Measurements from ENCODE around the gene MTHFR.

DNA sequence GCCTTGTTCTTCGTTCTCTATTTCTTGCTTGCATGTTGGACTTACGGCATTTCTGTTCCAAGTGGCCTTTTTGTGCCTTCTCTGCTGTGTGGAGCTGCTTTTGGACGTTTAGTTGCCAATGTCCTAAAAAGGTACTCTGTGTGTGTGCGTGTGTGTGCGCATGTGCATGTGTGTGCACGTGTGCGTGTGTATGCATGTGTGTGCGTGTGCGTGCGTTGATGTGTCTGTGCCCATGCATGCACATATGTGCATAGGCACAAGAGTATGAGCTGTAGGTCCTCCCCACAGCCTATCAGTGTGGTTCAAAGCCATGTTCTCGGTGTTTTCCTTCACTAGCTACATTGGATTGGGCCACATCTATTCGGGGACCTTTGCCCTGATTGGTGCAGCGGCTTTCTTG is 28.1 kb upstream of the MTHFR start:
- TF ChIP-seq TAF1 (IDR thresholded peaks at IDR 0.05; ENCODE audit: borderline replicate concordance, insufficient read depth, low read length): no peak
- no peak for TF ChIP-seq SIN3A (IDR thresholded peaks at IDR 0.05; ENCODE audit: borderline replicate concordance, insufficient read depth, low read length)

All from PFSK-1 (cell line).